Loucy (cell line): ENCODE results near the gene IL12RB2.

Source experiments
- H2AFZ ChIP-seq: fragments of 200-600 bp; sonication (generic); 2 replicates; pipeline ENCODE4 v1.6.0; 2016; ENCODE audit warnings: antibody characterized with exemption, mild to moderate bottlenecking, low read length, moderate library complexity
- H3F3A ChIP-seq: fragments of 200-600 bp; 2 replicates; pipeline ENCODE4 v1.6.0; 2016; ENCODE audit warnings: antibody characterized with exemption, low read depth, mild to moderate bottlenecking
- H3K27me3 ChIP-seq: fragments of 200-600 bp; sonication (generic); 2 replicates; pipeline ENCODE4 v1.6.1; 2014; ENCODE audit warnings: low read length, mild to moderate bottlenecking; ENCODE audit not compliant: insufficient read depth, poor library complexity, severe bottlenecking
- H3K36me3 ChIP-seq: fragments of 200-600 bp; sonication (generic); 2 replicates; pipeline ENCODE4 v1.6.1; 2016; ENCODE audit warnings: low read length; ENCODE audit not compliant: insufficient read depth
- H3K4me1 ChIP-seq: fragments of 200-600 bp; sonication (generic); 2 replicates; pipeline ENCODE4 v1.5.1; 2014; ENCODE audit warnings: low read length, mild to moderate bottlenecking; ENCODE audit not compliant: insufficient read depth, poor library complexity, severe bottlenecking
- H3K4me2 ChIP-seq: fragments of 200-600 bp; sonication (generic); 2 replicates; pipeline ENCODE4 v1.6.0; 2014; ENCODE audit warnings: antibody characterized with exemption, low read length, low read depth, mild to moderate bottlenecking; ENCODE audit not compliant: poor library complexity, severe bottlenecking
- H3K4me3 ChIP-seq: fragments of 200-600 bp; sonication (generic); 2 replicates; pipeline ENCODE4 v1.5.1; 2014; ENCODE audit warnings: low read length, mild to moderate bottlenecking, mixed read lengths; ENCODE audit not compliant: poor library complexity, severe bottlenecking
- H3K79me2 ChIP-seq: fragments of 200-600 bp; sonication (generic); 2 replicates; pipeline ENCODE4 v1.6.1; 2014; ENCODE audit warnings: low read length; ENCODE audit not compliant: insufficient read depth
- H3K9ac ChIP-seq: fragments of 200-600 bp; sonication (generic); 2 replicates; pipeline ENCODE4 v1.6.0; 2014; ENCODE audit warnings: mild to moderate bottlenecking, low read depth, low read length, moderate library complexity; ENCODE audit not compliant: poor library complexity, severe bottlenecking
- H3K9me2 ChIP-seq: fragments of 200-600 bp; sonication (generic); replicated peaks from 2 replicates; pipeline ENCODE4 v1.6.1; 2016; ENCODE audit warnings: low read depth, low read length, mixed read lengths
- H3K9me3 ChIP-seq: fragments of 200-600 bp; sonication (generic); 2 replicates; pipeline ENCODE4 v1.6.1; 2014; ENCODE audit warnings: mild to moderate bottlenecking, antibody characterized with exemption, low read length, low read depth; ENCODE audit not compliant: insufficient read depth
- H4K20me1 ChIP-seq: fragments of 200-600 bp; sonication (generic); 2 replicates; pipeline ENCODE4 v1.6.0; 2014; ENCODE audit warnings: antibody characterized with exemption, low read length, mild to moderate bottlenecking; ENCODE audit not compliant: insufficient read depth, poor library complexity, severe bottlenecking
- EZH2phosphoT487 ChIP-seq: fragments of 200-600 bp; IDR thresholded peaks from 2 replicates; pipeline ENCODE4 v1.6.1; 2018; ENCODE audit warnings: antibody characterized with exemption, mild to moderate bottlenecking, moderate library complexity, borderline replicate concordance
- TF ChIP-seq, protein P1 (sequence below): fragments of 200-600 bp; sonication (generic); conservative IDR thresholded peaks from 2 replicates; pipeline ENCODE4 v1.5.1; 2014; ENCODE audit warnings: mild to moderate bottlenecking, antibody characterized with exemption, low read length

The IL12RB2 gene

DNA sequence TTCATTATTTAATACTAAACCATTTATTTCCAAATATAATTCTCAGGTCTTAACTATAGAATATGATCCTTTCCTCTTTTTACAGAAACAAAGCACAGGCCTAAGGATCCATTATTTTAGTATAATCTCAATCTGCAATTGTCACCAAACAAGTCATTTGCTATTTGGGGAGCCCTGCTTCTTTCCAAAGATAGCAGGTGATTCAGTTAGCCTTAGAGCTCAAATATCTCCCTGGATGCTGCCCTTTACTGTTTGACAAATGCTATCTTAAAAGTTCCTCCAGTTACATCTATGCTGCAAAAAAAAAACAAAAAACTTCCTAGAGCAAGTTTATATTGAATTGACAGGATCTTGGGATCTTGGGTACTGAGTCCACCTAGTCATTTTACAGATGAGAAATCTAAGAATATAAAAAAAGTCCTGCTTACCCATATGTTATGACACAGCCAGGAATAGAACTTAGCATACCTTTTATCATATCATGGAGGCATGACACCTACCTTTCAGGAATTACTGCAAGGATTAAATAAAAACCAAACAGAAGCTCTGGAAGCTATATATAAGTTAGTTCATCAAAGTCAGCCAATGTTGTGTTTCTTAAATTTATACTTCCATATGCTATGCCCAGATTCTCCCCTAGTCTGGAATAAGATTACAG lies 113.3 kb downstream of the IL12RB2 start:
- H3K27me3 ChIP-seq, result no peaks in the 10 kb centered on the region
- no peak overlapping the region for H2AFZ ChIP-seq
- H4K20me1 ChIP-seq, result peaks cover 100% of the 10 kb centered on the region
- H3K36me3 ChIP-seq, result peaks cover 99% of the 10 kb centered on the region
- H3F3A ChIP-seq, result no peaks in the 10 kb centered on the region
- H3K4me1 ChIP-seq, result peaks cover 69% of the 10 kb centered on the region
- H3K79me2 ChIP-seq, result peaks cover 100% of the 10 kb centered on the region
- TF ChIP-seq EZH2phosphoT487, result no peak
- TF ChIP-seq, protein P1, sequence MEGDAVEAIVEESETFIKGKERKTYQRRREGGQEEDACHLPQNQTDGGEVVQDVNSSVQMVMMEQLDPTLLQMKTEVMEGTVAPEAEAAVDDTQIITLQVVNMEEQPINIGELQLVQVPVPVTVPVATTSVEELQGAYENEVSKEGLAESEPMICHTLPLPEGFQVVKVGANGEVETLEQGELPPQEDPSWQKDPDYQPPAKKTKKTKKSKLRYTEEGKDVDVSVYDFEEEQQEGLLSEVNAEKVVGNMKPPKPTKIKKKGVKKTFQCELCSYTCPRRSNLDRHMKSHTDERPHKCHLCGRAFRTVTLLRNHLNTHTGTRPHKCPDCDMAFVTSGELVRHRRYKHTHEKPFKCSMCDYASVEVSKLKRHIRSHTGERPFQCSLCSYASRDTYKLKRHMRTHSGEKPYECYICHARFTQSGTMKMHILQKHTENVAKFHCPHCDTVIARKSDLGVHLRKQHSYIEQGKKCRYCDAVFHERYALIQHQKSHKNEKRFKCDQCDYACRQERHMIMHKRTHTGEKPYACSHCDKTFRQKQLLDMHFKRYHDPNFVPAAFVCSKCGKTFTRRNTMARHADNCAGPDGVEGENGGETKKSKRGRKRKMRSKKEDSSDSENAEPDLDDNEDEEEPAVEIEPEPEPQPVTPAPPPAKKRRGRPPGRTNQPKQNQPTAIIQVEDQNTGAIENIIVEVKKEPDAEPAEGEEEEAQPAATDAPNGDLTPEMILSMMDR, result no peak
- H3K9me2 ChIP-seq, result no peaks in the 10 kb centered on the region
- H3K9me3 ChIP-seq, result no peaks in the 10 kb centered on the region
- H3K9ac ChIP-seq, result no peak overlapping the region
- peak overlapping the region; percentile 56 for H3K4me3 ChIP-seq
- H3K4me2 ChIP-seq, result peak overlapping the region; percentile 98

- H3K9ac ChIP-seq, result peak overlapping the region; percentile 92
Measured at GRCh38 chr1:67427465-67427864, 119.8 kb downstream of the IL12RB2 start.

GRCh38 chr1:67427947-67428346 lies 120.3 kb downstream of the IL12RB2 start:
- Histone ChIP-seq H3F3A (peaks cover 3% of the 10 kb centered on the region; the same call in 1 of the 2 replicates), H2AFZ (no peak overlapping the region), H3K79me2 (peaks cover 73% of the 10 kb centered on the region), H3K4me1 (peaks cover 54% of the 10 kb centered on the region), H3K4me2 (peak overlapping the region; percentile 98), H3K4me3 (peak overlapping the region; percentile 94), H3K9ac (peak overlapping the region; percentile 92), H4K20me1 (peaks cover 64% of the 10 kb centered on the region), H3K9me3 (no peaks in the 10 kb centered on the region), H3K36me3 (peaks cover 45% of the 10 kb centered on the region), H3K9me2 (no peaks in the 10 kb centered on the region), H3K27me3 (peaks cover 9% of the 10 kb centered on the region)
- TF ChIP-seq EZH2phosphoT487, result no peak
- TF ChIP-seq, protein P1, result no peak

More at GRCh38 chr1:67427465-67427864, 119.8 kb downstream of the IL12RB2 start:
- peaks cover 78% of the 10 kb centered on the region for H3K79me2 ChIP-seq
- H3K9me2 ChIP-seq, result no peaks in the 10 kb centered on the region
- no peaks in the 10 kb centered on the region for H3K9me3 ChIP-seq
- H3F3A ChIP-seq, result peaks cover 3% of the 10 kb centered on the region; the same call in 1 of the 2 replicates
- peaks cover 50% of the 10 kb centered on the region for H3K36me3 ChIP-seq
- peaks cover 9% of the 10 kb centered on the region for H3K27me3 ChIP-seq
- H4K20me1 ChIP-seq, result peaks cover 69% of the 10 kb centered on the region
- H2AFZ ChIP-seq, result no peak overlapping the region
- peaks cover 52% of the 10 kb centered on the region for H3K4me1 ChIP-seq
- H3K4me3 ChIP-seq, result peak overlapping the region; percentile 94
- H3K4me2 ChIP-seq, result peak overlapping the region; percentile 98
- no peak for TF ChIP-seq EZH2phosphoT487
- TF ChIP-seq, protein P1, result no peak
